RKO (cell line): ENCODE data around the gene CAVIN2.
"Not testable (repeated sequence)": the region's sequence is repeated elsewhere in the genome, so short reads cannot be mapped to it uniquely, and the experiment has no call there.

ENCODE experiments used
- DNase-seq: peaks from one replicate; pipeline ENCODE4 v3.0.0-alpha.2; 2016; ENCODE audit warnings: low spot score

CAVIN2 gene

GRCh38 chr2:191800874-191801273 is 46.0 kb downstream of the CAVIN2 start:
- DNase-seq = no peak

GRCh38 chr2:191799526-191799925 is 47.4 kb downstream of the CAVIN2 start:
- DNase-seq = no peak

- no peak for DNase-seq
These were observed 48.7 kb downstream of the CAVIN2 start for GRCh38 chr2:191797942-191798876.

DNA sequence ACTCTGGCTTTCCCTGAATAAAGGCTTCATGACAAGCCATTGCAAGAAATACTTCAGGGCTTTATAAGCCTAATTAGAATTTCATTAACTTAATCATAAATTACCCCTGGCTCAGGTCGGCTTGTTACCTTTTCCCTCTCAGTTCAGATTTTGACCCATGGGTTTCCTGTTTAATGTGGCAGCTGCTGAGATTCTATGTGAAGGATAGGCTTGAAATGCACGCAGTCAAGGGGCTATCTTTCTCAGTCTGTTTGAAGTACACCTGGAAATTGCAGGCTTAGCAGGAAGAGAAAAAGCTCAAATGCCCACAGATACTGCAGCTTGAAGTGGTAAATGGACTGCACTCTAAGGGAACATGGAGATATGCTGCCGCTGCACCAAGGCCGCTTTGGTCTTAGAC is 49.4 kb downstream of the CAVIN2 start:
- no peak for DNase-seq

DNA sequence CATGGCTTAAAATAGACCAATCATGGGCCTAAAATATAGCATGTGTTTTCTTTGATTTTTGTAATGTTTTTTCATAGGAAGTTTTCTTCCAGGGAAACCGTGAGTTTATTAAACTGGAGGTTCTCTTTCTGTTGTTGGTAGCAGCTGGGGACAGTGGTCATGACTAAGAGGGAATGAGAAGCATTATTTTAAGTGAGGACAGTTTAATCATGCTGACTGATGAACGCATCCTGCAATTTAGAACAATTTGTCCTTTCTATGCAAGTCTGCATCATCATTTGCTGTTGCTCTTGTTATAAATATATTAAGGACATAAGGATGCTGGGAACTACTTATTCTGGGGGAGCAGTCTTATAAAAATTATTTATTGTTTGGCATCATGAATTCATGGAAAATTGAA is 51.2 kb downstream of the CAVIN2 start:
- DNase-seq = no peak

DNA sequence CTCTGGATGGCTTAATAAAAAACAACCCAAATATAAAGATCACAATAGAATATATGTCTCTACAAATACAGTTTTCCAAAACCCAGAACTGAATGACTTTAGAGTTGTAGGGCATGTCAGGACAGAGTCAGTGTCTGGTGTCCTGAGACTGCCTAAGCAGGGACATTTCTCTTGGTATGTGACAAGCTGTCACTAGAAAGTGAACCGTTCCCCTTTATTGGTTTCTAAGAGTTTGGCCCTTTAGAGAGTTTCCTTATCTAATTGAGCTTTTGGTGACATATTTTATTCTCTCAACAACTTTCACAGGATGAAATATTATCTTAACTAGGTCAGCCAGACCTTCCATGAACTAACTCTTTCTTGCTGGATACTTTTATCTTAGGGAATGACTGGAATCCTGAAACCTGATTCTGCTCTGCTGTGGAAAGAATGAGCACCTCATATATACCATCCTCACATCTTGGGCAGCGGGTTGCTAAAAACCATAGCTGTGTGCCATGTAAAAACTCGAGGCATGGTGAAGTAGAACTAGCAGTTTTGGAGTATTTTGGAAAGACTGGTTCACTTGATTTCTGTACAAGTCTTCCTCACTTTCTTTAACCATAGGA is 54.8 kb downstream of the CAVIN2 start:
- no peak for DNase-seq

- no peak for DNase-seq
These were observed 56.2 kb downstream of the CAVIN2 start for GRCh38 chr2:191790737-191791136.

DNA sequence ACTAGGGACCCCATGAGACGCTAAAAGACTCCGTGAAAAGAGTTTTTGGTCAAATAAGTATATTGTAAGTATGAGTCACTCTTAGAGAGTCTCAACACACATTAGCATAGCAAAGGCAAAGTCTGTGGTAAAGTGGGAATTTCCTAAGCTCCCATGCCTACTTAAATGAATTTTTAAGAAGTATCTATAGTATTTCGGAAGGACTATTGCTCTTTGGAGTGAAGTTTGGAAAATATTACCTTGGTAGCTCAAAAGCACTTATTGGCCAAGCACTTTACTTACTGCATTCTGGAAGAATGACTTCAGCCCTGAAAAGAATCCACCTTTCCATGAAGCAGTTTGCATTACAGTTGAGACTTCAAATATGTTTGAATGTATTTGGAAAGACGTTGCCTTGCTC is 57.1 kb downstream of the CAVIN2 start:
- DNase-seq = no peak

DNA sequence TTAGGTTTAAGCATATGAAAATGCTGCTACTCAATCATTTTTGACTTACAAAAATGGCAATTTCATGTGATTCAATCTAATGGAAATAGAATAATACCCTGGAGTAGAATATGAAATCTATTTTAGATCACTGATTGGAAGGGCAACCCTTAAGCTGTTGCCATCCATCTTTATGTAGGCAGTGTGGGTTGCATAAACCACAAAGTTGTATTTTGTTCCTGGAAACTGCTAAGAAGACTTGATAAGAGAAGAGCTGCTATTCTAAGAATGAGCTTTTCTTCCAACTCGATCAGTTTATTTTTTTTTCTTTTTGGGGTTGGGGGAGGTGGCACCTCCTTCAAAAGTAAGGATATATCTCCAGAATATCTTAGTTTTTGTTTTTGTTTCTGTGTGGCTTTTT is 60.2 kb downstream of the CAVIN2 start:
- no peak for DNase-seq

DNA sequence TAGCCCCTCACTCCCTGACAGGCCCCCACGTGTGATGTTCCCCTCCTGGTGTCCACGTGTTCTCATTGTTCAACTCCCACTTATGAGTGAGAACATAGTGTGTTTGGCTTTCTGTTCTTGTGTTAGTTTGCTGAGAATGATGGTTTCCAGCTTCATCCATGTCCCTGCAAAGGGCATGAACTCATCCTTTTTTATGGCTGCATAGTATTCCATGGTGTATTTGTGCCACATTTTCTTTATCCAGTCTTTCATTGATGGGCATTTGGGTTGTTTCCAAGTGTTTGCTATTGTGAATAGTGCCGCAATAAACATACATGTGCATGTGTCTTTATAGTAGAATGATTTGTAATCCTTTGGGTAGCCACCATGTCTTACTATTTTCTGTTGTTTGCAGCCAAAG is 61.2 kb downstream of the CAVIN2 start:
- DNase-seq = not testable (repeated sequence)
